Ascending aorta (tissue), 2 donors: Measurements from ENCODE around the gene YIPF1. TPM values are rescaled to one million over a fixed set of nuclear protein-coding genes. Genes with fewer than 3 reads are reported as not detected.

Experiments
- DNase-seq, 2 donors: peaks; one replicate each; pipeline ENCODE4 v3.0.0-alpha.2; 2019; ENCODE audit warnings: low spot score in 2 of 2
- H3K27ac ChIP-seq, 2 donors: fragments of 200-600 bp; sonication (generic); one replicate each; pipeline ENCODE4 v1.5.1; 2016 to 2017; ENCODE audit warnings: mild to moderate bottlenecking in 1 of 2
- H3K27me3 ChIP-seq: fragments of 200-600 bp; sonication (generic); one replicate; pipeline ENCODE4 v1.5.1; 2017
- H3K36me3 ChIP-seq, 2 donors: fragments of 200-600 bp; sonication (generic); one replicate each; pipeline ENCODE4 v1.5.1; 2016
- H3K4me1 ChIP-seq, 2 donors: fragments of 200-600 bp; sonication (generic); one replicate each; pipeline ENCODE4 v1.5.1; 2016 to 2017; ENCODE audit warnings: mild to moderate bottlenecking in 1 of 2
- H3K4me3 ChIP-seq, 2 donors: fragments of 200-600 bp; sonication (generic); one replicate each; pipeline ENCODE4 v1.5.1; 2016 to 2017; ENCODE audit warnings: mild to moderate bottlenecking in 1 of 2
- H3K9me3 ChIP-seq, 2 donors: fragments of 200-600 bp; sonication (generic); one replicate each; pipeline ENCODE4 v1.5.1; 2016
- CTCF ChIP-seq, 3 experiments: fragments of 200-600 bp in 2 of 3; fragments of 450-650 bp in 1 of 3; sonication (generic) in 2 of 3; IDR thresholded peaks; one replicate each; pipeline ENCODE4 v1.5.1; 2016 to 2019; ENCODE audit warnings: antibody characterized with exemption in 3 of 3, mild to moderate bottlenecking in 1 of 3, moderate library complexity in 1 of 3
- intact Hi-C: fragments of 100-400 bp; cut with DNase I; formaldehyde crosslinking; loops from one replicate; pipeline ENCODE4 v1.15.1; 2023
- total RNA-seq: library from RNA; depleted of rRNA; stranded (reverse); fragments of >200 nt; gene quantifications from one replicate; pipeline ENCODE4 v1.1.0, GENCODE V29; 2016

The YIPF1 gene
- total RNA-seq, 1 donor from 2014 or later = 17.0 TPM

- peaks cover under 1 to 18% of the 10 kb centered on the region in 2 donors for H3K4me1 ChIP-seq
- TF ChIP-seq CTCF (IDR thresholded peaks at IDR 0.05) = no peak
- no peak overlapping the region for H3K4me3 ChIP-seq
- H3K27me3 ChIP-seq = no peaks in the 10 kb centered on the region
- no peaks in the 10 kb centered on the region for H3K36me3 ChIP-seq
- H3K9me3 ChIP-seq = no peaks in the 10 kb centered on the region
- intact Hi-C loops = no loop called here
- no peak overlapping the region for H3K27ac ChIP-seq
- no peak for DNase-seq
Observed at GRCh38 chr1:53902235-53903138, 12.9 kb upstream of the YIPF1 start.

GRCh38 chr1:53899708-53900107, 10.1 kb upstream of the YIPF1 start:
- no peaks in the 10 kb centered on the region for H3K9me3 ChIP-seq
- no peaks in the 10 kb centered on the region for H3K27me3 ChIP-seq
- no peak overlapping the region for H3K27ac ChIP-seq
- intact Hi-C loops = loop anchor here (10.0 kb wide), 1 partner anchor 595 kb away; no protein-coding TSS in a partner anchor
- H3K4me1 ChIP-seq = peaks cover 2 to 29% of the 10 kb centered on the region in 2 donors
- H3K4me3 ChIP-seq = no peak overlapping the region
- no peak for DNase-seq
- no peak for TF ChIP-seq CTCF (IDR thresholded peaks at IDR 0.05)
- no peaks in the 10 kb centered on the region for H3K36me3 ChIP-seq

- no peak for TF ChIP-seq CTCF (IDR thresholded peaks at IDR 0.05)
- H3K27me3 ChIP-seq = no peaks in the 10 kb centered on the region
- no peaks in the 10 kb centered on the region for H3K36me3 ChIP-seq
- H3K9me3 ChIP-seq = no peaks in the 10 kb centered on the region
- intact Hi-C loops = loop anchor here (10.0 kb wide), 1 partner anchor 596 kb away; no protein-coding TSS in a partner anchor
- H3K4me3 ChIP-seq = no peak overlapping the region
- no peak for DNase-seq
- peaks cover 2 to 29% of the 10 kb centered on the region in 2 donors for H3K4me1 ChIP-seq
- peak overlapping the region; percentile 60 to 65 for H3K27ac ChIP-seq
Observed at GRCh38 chr1:53899206-53899628, 9.6 kb upstream of the YIPF1 start.

- H3K4me3 ChIP-seq = no peak overlapping the region
- peak in 1 of 2 donors; percentile 80 for DNase-seq
- TF ChIP-seq CTCF (IDR thresholded peaks at IDR 0.05) = no peak
- peak overlapping the region; percentile 60 to 65 for H3K27ac ChIP-seq
- H3K4me1 ChIP-seq = peaks cover 2 to 29% of the 10 kb centered on the region in 2 donors
- H3K27me3 ChIP-seq = no peaks in the 10 kb centered on the region
- no peaks in the 10 kb centered on the region for H3K36me3 ChIP-seq
- H3K9me3 ChIP-seq = no peaks in the 10 kb centered on the region
- intact Hi-C loops = loop anchor here (10.0 kb wide), 1 partner anchor 598 kb away; no protein-coding TSS in a partner anchor
Observed at GRCh38 chr1:53896635-53897229, 7.1 kb upstream of the YIPF1 start.

GRCh38 chr1:53895421-53895820, 5.8 kb upstream of the YIPF1 start:
- Histone ChIP-seq H3K4me1 (peaks cover 5 to 31% of the 10 kb centered on the region in 2 donors), H3K36me3 (no peaks in the 10 kb centered on the region), H3K9me3 (no peaks in the 10 kb centered on the region), H3K27ac (no peak overlapping the region), H3K27me3 (no peaks in the 10 kb centered on the region), H3K4me3 (no peak overlapping the region)
- TF ChIP-seq CTCF (IDR thresholded peaks at IDR 0.05) = no peak
- no peak for DNase-seq
- intact Hi-C loops = loop anchor here (10.0 kb wide), 1 partner anchor 599 kb away; no protein-coding TSS in a partner anchor
